ENCODE data around the gene RHOV.

The RHOV gene

DNA sequence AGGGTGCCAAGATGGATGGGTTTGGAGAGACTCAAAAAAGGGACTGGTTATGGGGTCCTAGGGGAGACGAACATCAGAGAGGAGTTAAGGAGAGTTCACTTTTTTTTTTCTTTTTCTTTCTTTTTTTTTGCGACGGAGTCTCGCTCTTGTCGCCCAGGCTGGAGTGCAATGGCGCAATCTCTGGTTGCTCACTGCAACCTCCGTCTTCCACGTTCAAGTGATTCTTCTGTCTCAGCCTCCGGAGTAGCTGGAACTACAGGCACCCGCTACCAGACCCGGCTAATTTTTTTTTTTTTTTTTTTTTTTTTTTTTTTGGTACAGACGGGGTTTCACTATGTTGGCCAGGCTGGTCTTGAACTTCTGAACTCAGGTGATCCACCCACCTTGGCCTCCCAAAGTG, 29.0 kb downstream of the RHOV start:
- no peak for DNase-seq (ENCODE audit: low read depth)

DNA sequence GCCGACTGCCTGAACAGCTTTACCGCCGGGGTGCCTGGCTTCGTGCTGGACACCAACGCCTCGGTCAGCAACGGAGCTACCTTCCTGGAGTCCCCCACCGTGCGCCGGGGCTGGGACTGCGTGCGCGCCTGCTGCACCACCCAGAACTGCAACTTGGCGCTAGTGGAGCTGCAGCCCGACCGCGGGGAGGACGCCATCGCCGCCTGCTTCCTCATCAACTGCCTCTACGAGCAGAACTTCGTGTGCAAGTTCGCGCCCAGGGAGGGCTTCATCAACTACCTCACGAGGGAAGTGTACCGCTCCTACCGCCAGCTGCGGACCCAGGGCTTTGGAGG, 29.4 kb downstream of the RHOV start:
- no peak for DNase-seq (ENCODE audit: low read depth)

DNA sequence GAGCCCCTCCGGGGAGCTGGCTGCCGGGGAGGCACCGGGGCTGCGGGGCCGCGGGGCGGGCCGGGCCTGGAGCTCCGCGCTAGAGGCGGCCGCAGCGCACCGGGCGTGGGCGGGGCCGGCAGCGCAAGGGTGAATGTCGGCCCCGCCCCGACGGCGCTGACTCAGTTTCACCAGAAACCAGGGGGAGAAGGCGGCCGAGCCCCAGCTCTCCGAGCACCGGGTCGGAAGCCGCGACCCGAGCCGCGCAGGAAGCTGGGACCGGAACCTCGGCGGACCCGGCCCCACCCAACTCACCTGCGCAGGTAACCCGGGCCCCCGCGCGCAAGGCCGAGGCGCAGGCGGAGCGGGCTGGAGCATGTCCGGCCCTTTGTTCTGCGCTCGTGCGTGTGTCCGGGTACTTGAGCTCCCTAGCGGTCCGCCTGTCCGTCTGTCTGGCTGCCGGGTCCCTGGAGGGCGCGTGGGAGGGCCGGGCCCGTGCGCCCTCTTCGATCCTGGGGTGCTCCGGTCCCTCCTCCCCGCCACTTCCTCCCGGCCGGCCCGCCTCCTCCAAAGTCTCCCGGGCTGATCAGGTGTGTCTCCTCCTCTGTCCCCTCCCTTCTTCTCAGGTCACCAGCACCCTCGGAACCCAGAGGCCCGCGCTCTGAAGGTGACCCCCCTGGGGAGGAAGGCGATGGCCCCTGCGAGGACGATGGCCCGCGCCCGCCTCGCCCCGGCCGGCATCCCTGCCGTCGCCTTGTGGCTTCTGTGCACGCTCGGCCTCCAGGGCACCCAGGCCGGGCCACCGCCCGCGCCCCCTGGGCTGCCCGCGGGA, 29.9 kb downstream of the RHOV start, which contains the start of gene SPINT1:
Gene SPINT1 (plus strand): TSS at position 164 of the 811 bp plus-strand sequence. CDS start 507 bp downstream, at position 671.
- no peak for DNase-seq (ENCODE audit: low read depth)

DNA sequence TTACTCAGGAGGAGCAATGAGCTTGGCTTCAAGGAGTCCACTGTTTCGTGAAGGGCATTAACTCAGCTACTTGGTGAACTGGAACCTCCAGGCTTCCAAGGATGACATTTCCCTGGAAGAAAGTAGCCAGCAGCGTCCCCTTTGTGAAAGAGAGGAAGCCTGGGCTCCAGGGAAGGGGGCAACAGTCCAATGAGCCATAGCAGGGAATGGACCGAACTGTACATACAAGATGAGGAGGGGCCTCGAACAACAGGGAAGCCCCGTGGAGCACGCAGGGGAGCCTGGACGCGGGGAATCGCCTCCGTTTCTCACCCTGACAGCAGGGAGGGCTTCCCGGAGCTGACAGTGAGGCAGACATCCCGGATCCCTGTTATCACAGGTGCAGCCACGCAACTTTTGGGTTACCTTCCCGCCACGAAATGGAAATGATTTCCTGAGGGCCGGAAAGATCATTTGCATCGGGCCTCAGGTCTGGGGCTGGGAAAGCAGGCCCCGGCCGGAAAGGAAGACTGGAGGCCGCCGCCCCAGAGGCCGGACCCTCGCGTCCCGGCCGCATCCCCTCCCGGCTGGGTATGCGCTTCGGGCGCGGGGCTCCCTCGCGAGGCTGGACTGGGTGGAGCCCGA, 30.7 kb downstream of the RHOV start:
- no peak for DNase-seq (ENCODE audit: low read depth)

GRCh38 chr15:40841741-40842140, 32.3 kb downstream of the RHOV start:
- no peak for DNase-seq (ENCODE audit: low read depth)

GRCh38 chr15:40838756-40839155, 35.3 kb downstream of the RHOV start:
- DNase-seq (ENCODE audit: low read depth), result no peak

- no peak for DNase-seq (ENCODE audit: low read depth)
These were observed 38.0 kb downstream of the RHOV start for GRCh38 chr15:40836020-40836419.

GRCh38 chr15:40832903-40833302, 41.1 kb downstream of the RHOV start:
- no peak for DNase-seq (ENCODE audit: low read depth)

DNA sequence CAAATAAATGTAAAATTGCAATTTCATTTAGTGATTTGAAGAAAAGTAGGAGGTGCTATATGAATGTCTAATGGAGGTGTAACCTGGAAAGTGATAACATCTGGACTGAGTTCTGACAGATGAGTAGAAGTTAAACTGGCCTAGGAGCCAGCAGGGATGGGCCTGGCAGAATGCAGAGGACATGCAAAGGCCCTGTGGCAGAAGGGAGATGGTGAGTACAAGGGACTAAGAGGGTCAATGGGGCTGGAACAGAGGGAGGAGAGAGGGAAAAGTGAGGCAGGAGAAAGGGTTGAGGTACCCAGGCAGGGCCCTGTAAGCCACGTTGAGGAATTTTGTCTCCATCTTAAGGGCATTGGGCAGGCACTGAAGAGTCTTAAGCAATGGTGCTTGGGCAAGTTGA, 42.2 kb downstream of the RHOV start:
- no peak for DNase-seq (ENCODE audit: low read depth)

GRCh38 chr15:40830884-40831283, 43.1 kb downstream of the RHOV start:
- no peak for DNase-seq (ENCODE audit: low read depth)

DNA sequence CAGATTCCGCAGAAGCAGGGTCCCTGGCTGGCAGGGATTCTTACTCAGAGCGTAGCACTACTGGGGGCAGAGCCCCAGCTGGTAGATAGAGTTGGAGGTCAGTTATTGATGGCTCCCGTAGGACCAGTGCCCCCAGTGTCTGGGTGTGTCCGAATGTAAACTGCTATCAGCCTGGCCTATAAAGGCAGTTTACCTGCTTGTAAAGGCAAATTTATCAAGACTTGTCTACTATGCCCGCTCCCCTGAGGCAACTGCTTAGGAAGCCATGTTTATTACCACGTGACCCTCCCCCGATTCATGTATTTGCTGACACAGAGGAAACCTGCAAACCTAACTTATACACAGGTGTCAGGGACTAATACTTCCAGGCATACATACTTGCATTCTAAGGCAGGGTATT, 44.9 kb downstream of the RHOV start:
- no peak for DNase-seq (ENCODE audit: low read depth)

DNA sequence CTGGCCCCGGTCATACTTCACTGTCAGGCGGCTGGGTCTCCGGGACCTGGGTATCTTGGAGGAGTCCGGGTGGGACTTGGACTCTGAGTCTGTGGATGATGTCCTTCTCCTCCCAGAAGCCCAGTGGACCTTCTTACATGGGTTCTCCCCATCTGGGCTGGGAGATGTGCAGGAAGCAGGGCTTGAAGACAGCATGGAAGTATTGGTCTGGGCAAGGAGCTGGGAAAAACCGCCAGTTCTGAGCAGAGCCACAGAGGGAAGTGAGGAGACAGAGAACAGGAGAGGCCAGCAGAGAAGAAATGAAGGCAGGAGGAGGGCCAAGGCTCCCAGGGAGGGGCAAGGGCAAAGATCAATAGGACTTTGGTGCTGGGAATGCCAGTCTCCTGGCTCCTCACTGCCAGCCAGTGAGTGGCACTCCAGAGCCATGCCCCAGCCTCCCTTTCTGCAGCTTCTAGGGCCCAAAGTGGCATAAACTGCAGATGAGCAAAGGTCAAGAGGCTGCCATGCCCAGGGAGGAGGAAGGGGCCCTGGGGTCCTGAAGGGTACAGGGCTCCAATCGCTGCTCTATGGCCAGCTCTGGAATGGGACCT, 45.5 kb downstream of the RHOV start, which contains the start of gene PPP1R14D:
Gene PPP1R14D (minus strand): TSS at position 262 of the 590 bp plus-strand sequence. CDS start 67 bp downstream, at position 195.
- DNase-seq (ENCODE audit: low read depth), result no peak

GRCh38 chr15:40826423-40827075, 47.5 kb downstream of the RHOV start:
- DNase-seq (ENCODE audit: low read depth), result no peak

DNA sequence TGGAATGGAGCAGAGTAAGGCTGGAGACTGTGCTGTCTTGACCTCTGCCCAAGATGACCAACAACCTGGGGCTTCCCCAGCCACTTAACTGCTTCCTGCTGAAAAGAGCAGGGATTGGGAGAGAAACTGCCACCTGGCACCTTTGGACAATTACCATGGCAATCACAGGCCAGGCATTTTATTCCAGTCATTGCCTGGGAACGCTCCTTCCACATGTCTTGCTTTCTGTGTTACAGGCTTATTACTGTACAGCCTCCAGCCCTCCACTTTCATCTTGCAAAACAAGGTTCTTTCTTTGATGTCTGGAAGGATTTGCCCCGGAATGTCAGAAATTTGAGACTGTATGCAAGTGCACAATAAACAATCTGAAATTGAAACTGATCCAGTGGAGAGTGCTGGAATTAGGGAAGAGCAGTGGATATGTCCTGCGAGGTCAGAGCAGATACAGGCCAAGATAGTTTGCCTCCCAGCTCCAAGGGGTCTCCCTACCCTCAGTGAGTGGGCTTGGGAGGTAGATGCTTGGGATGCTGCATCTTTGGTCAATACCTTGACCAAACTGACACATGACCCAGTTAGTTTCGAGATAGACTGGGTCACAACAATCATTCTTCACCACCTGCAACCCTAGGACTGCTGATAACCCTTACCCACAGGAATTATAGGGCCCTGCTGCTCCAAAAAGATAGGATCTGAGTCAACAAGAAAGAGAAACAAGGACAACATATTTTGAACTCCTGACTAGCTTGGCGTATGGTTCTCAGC, 48.2 kb downstream of the RHOV start:
- DNase-seq (ENCODE audit: low read depth), result no peak

DNA sequence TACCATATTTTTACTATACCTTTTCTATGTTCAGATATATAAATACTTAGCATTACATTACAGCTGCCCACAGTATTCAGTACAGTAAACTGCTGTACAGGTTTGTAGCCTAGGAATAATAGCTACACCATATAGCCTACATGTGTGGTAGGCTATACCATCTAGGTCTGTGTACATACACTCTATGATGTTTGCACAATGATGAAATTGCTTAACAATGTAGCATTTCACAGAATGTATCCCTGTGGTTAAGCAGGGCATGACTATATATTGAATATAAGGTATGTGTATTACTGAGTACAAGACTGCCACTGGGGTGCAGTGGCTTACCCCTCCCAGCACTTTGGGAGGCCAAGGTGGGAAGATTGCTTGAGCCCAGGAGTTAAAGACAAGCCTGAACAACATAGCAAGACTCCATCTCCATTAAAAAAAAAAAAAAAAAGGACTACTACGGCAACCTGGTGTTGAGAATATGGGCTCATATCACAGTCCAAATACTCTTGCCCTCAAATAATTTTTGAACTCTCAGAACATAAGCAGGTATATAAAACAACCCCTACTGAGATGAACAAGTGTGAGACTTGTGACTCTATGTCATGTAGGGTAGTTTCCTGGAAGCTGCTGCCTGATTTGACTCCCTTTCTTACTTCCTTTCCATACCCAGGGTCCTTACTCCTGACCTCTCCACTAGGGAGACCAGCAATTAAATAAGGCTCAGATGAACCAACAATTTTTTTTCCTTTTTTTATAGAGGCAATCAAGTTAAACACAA, 50.3 kb downstream of the RHOV start:
- DNase-seq (ENCODE audit: low read depth), result peak; percentile 26
